Eye (tissue), 1 donor: ENCODE data around the gene DNAJC15.
A peak's percentile ranks its signal among the peaks of the same experiment; 100 is the strongest.
"Not testable (repeated sequence)": the region's sequence is repeated elsewhere in the genome, so short reads cannot be mapped to it uniquely, and the experiment has no call there.

Experiments used
- DNase-seq: peaks from one replicate; pipeline ENCODE4 v3.0.0-alpha.2; 2015

DNAJC15 gene

GRCh38 chr13:43005460-43006236, 17.7 kb upstream of the DNAJC15 start:
- no peak for DNase-seq

- DNase-seq = no peak
These were observed 16.3 kb upstream of the DNAJC15 start for GRCh38 chr13:43006893-43007631.

- DNase-seq = no peak
These were observed 14.8 kb upstream of the DNAJC15 start for GRCh38 chr13:43008596-43008995.

GRCh38 chr13:43009506-43009905, 13.9 kb upstream of the DNAJC15 start:
- DNase-seq = no peak

- no peak for DNase-seq
These were observed 9.2 kb upstream of the DNAJC15 start for GRCh38 chr13:43014162-43014561.

GRCh38 chr13:43016226-43016625, 7.2 kb upstream of the DNAJC15 start:
- no peak for DNase-seq

GRCh38 chr13:43019811-43020210, 3.6 kb upstream of the DNAJC15 start:
- no peak for DNase-seq

GRCh38 chr13:43020794-43021193, 2.6 kb upstream of the DNAJC15 start:
- no peak for DNase-seq

- DNase-seq = peak; percentile 57
These were observed 1.3 kb upstream of the DNAJC15 start for GRCh38 chr13:43021926-43022670.

- no peak for DNase-seq
These were observed 475 bp upstream of the DNAJC15 start for GRCh38 chr13:43022934-43023288.

GRCh38 chr13:43026262-43026661, 2.9 kb downstream of the DNAJC15 start:
- DNase-seq = no peak

- no peak for DNase-seq
These were observed 7.2 kb downstream of the DNAJC15 start for GRCh38 chr13:43030548-43030947.

GRCh38 chr13:43031881-43032280, 8.5 kb downstream of the DNAJC15 start:
- DNase-seq = no peak

GRCh38 chr13:43033038-43033437, 9.7 kb downstream of the DNAJC15 start:
- DNase-seq = no peak

GRCh38 chr13:43036351-43037250, 13.2 kb downstream of the DNAJC15 start:
- DNase-seq = no peak

- no peak for DNase-seq
These were observed 16.6 kb downstream of the DNAJC15 start for GRCh38 chr13:43039966-43040365.

GRCh38 chr13:43040581-43041368, 17.4 kb downstream of the DNAJC15 start:
- DNase-seq = not testable (repeated sequence)

GRCh38 chr13:43041369-43041921, 18.1 kb downstream of the DNAJC15 start:
- no peak for DNase-seq

- DNase-seq = no peak
These were observed 19.1 kb downstream of the DNAJC15 start for GRCh38 chr13:43042410-43042921.

GRCh38 chr13:43044720-43045301, 21.4 kb downstream of the DNAJC15 start:
- DNase-seq = no peak

- DNase-seq = not testable (repeated sequence)
These were observed 22.0 kb downstream of the DNAJC15 start for GRCh38 chr13:43045302-43045773.
